Measurements from ENCODE around the gene MRPS5.

DNA sequence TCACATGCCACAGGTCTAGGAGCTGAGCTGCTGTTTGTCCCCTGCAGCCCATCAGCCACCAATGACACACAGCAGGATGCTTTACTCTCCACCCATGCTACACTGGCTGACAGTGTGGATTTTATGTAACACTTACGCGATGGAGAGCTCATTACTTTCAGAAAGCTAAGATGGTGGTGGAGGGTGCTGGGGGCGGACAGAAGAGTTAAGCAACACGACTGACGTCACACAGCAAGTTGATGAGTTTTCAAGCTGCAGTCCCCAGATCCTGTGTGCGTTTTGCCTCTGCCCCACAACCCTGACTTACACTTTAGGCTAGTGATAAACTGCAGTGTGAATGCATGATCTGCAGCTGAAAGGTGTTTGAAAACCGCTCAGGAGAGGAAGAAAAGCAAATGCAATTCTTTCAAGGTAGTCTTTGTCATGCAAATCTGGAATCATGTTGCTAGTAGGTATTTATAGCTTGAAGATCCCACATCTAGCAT lies 42.4 kb downstream of the MRPS5 start:
- TF ChIP-seq, protein P1, sequence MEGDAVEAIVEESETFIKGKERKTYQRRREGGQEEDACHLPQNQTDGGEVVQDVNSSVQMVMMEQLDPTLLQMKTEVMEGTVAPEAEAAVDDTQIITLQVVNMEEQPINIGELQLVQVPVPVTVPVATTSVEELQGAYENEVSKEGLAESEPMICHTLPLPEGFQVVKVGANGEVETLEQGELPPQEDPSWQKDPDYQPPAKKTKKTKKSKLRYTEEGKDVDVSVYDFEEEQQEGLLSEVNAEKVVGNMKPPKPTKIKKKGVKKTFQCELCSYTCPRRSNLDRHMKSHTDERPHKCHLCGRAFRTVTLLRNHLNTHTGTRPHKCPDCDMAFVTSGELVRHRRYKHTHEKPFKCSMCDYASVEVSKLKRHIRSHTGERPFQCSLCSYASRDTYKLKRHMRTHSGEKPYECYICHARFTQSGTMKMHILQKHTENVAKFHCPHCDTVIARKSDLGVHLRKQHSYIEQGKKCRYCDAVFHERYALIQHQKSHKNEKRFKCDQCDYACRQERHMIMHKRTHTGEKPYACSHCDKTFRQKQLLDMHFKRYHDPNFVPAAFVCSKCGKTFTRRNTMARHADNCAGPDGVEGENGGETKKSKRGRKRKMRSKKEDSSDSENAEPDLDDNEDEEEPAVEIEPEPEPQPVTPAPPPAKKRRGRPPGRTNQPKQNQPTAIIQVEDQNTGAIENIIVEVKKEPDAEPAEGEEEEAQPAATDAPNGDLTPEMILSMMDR (conservative IDR thresholded peaks at IDR 0.05; ENCODE audit: low read length): no peak
- no peak for TF ChIP-seq EZH2phosphoT487 (IDR thresholded peaks at IDR 0.05; ENCODE audit: borderline replicate concordance)
